Measurements from ENCODE around the gene ARR3.
A peak's percentile ranks its signal among the peaks of the same experiment; 100 is the strongest.
"Not testable (repeated sequence)": the region's sequence is repeated elsewhere in the genome, so short reads cannot be mapped to it uniquely, and the experiment has no call there.

The ARR3 gene

DNA sequence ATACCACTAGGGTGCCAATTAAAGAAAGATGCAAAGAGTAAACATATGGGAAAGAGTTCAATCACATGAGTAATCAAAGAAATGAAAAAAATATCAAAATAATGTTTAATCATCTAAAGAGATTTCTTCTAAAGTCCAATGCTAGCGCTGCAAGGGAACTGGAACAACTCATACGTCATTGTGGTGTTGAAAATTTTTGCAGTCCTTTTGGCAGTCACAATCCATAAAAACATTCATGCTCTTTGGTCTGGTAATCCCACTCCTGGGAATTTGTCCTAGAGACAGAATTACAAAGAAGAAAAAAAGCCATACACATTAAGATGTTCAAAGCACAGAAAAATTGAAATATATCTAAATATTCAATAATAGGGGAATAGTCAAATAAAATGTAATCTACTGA is 12.7 kb upstream of the ARR3 start:
- TF ChIP-seq, protein P1, sequence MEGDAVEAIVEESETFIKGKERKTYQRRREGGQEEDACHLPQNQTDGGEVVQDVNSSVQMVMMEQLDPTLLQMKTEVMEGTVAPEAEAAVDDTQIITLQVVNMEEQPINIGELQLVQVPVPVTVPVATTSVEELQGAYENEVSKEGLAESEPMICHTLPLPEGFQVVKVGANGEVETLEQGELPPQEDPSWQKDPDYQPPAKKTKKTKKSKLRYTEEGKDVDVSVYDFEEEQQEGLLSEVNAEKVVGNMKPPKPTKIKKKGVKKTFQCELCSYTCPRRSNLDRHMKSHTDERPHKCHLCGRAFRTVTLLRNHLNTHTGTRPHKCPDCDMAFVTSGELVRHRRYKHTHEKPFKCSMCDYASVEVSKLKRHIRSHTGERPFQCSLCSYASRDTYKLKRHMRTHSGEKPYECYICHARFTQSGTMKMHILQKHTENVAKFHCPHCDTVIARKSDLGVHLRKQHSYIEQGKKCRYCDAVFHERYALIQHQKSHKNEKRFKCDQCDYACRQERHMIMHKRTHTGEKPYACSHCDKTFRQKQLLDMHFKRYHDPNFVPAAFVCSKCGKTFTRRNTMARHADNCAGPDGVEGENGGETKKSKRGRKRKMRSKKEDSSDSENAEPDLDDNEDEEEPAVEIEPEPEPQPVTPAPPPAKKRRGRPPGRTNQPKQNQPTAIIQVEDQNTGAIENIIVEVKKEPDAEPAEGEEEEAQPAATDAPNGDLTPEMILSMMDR (IDR thresholded peaks at IDR 0.05; ENCODE audit: borderline replicate concordance, insufficient read depth, low read depth, low read length) = no peak

DNA sequence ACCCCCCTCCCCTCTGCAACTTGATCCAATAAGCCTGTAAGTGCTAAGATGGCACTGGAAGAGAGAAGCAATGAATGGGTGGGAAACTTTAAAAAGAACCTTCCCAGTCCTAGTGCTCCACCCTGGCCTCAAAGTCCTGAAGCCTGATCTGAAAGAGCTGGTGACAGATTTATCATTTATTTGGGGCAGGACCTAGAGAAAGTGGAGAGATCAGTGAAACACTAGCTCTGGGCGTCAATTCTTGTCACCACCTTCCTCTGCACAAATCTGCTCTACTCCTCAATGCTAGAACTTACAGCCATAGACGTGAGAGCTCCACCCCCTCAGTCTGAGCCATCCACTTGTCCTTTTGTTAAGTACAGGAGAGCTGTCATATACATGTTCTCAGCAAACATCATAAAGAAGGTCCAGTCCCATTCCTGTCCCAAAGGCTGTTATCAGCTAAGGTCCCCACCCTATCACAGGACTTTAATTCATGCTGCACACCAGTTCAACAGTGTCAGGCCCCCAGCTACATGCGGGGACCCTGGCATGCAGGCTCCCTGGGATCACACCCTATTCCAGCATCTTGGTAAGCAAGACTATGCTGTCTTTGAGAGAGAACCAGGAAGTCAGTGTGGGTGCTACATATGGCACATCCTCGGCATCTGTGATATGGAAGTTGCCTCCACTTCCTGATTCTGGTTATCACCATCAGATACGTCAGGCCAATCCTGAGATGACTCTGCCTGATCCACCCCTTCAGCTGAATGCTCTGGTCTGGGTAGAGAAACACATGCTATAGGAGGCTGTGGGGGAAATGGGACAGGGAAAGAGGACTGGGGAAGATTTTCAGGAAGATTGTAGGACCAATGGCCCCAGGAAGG is 10.5 kb upstream of the ARR3 start:
- TF ChIP-seq, protein P1 (IDR thresholded peaks at IDR 0.05; ENCODE audit: borderline replicate concordance, insufficient read depth, low read depth, low read length) = no peak
- no peak overlapping the region for H3K4me3 ChIP-seq (ENCODE audit: low read depth, low read length)

More for the DNA sequence above, 12.7 kb upstream of the ARR3 start:
- H3K4me3 ChIP-seq (ENCODE audit: low read depth, low read length) = no peak overlapping the region

DNA sequence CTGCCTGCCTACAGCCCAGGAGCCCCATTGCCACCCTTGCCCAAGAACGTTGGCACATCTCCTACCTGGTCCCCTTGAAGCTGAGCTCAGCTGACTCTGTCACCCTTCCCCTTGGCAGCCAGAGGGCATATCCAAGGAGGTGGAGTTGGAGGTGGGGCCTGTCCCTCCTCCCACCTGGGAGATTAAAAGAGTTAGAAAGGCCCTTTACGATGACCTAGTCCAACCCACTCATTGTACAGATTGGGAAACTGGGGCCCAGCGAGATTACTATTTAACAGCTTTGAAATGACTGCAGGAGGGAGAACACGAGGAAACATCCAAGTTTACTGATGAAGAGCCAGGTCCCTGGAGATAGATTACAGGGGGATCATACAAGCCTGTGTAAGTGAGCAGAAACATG is 8.0 kb upstream of the ARR3 start, which contains the start of gene P2RY4:
Gene P2RY4, minus strand, starts transcription at position 101 of the 400 bp plus-strand sequence. CDS start 580 bp downstream, outside the sequence.
- TF ChIP-seq, protein P1 (IDR thresholded peaks at IDR 0.05; ENCODE audit: borderline replicate concordance, insufficient read depth, low read depth, low read length) = no peak
- H3K4me3 ChIP-seq (ENCODE audit: low read depth, low read length) = no peak within 1 kb of the TSS

DNA sequence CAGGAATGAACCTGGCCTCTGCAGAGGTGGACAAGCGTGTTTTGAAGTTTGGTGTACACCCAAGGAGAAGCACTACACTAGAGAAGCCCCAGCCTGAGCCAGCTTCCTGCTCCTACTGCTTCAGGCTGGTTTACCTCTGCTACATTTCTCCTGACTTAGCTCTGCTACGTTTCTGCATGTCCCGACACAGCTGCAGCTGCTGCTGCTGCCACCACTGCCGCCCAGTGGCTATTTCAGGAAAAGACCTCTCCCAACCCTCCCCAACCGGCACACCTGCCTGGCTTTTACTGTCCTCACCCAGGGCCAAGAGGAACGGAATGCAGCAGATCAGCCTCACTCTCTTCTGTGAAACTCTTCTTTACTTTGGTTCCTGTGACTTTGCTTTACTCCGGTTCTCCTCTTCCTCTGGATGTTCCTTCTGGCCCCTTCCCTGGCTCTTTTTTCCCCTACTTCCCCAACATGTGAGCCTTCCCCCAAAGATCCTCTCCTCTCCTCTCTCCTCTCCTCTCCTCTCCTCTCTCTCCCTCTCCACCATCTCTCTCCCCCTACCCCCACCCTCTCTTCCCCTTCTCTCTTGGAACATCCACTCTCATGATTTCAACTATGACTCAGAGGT is 5.1 kb upstream of the ARR3 start:
- H3K4me3 ChIP-seq (ENCODE audit: low read depth, low read length) = no peak overlapping the region
- TF ChIP-seq, protein P1 (IDR thresholded peaks at IDR 0.05; ENCODE audit: borderline replicate concordance, insufficient read depth, low read depth, low read length) = peak; percentile 63

DNA sequence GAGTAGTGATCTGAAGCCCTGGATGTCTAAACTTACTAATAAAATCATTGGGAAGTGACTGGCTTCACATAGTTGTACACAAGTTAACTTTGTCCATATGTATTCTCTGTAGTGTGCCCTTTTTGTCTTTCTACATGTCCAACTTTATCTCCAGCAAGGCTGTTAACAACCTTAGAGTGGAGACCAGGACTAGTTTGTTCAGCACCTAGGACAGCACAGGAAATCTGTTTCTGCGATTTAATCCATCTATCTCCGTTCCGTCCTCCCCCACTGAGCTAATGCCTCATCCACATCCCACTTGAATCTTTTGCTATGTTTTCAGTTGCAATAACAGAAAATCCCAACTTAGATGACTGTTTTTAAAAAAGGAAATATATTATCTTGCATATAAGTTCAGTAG is 3.4 kb upstream of the ARR3 start:
- H3K4me3 ChIP-seq (ENCODE audit: low read depth, low read length) = no peak overlapping the region
- TF ChIP-seq, protein P1 (IDR thresholded peaks at IDR 0.05; ENCODE audit: borderline replicate concordance, insufficient read depth, low read depth, low read length) = no peak

DNA sequence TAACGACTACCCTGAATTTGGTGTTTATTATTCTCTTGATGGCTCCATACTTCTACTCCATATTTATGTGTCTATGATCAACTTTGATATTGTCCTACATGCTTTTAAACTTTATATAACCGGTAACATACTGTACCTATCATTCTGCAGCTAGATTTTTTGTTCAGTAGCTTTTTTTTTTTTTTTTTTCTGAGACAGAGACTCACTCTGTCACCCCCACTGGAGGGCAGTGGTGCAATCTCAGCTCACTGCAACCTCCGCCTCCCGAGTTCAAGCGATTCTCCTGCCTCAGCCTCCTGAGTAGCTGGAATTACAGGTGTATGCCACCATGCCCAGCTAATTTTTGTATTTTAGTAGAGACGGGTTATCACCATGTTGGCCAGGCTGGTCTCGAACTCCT is 5.9 kb downstream of the ARR3 start:
- not testable (repeated sequence) for H3K4me3 ChIP-seq (ENCODE audit: low read depth, low read length)

DNA sequence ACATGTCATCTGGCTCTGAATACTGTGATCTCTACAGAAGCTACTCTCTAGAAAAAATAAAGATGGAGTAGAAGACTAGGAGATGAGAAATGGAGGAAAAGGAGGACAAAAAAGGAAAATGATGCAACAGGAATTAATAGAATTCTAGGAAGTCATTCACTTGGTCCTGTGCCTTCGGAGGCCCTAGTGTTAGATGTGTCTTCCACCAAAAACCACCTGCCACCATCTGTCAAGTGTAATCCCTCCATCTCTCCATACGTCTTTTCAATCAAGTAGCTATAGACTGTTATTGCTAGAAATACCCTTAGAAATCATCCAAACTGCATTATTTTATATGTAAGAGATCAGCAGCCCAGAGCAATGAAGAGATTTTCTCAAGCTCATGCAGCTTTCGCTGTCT is 10.9 kb downstream of the ARR3 start:
- no peak overlapping the region for H3K4me3 ChIP-seq (ENCODE audit: low read depth, low read length)
- TF ChIP-seq, protein P1 (IDR thresholded peaks at IDR 0.05; ENCODE audit: borderline replicate concordance, insufficient read depth, low read depth, low read length) = no peak

Measured in GM12875 (cell line).